ENCODE data around the gene LBH.

- TF ChIP-seq POLR2AphosphoS5 (IDR thresholded peaks at IDR 0.05; ENCODE audit: low read depth, low read length): no peak
- TF ChIP-seq TAF1 (IDR thresholded peaks at IDR 0.05; ENCODE audit: low read depth, low read length): no peak
Observed at GRCh38 chr2:30271301-30271700, 40.0 kb downstream of the LBH start.

Data from GM12891 (cell line).